HG02938 (cell line): ENCODE data around the gene SLC6A4.

Source experiments
- ATAC-seq: cut with Tn5 transposase; IDR thresholded peaks from one replicate; pipeline ENCODE4 v1.9.1; 2021; ENCODE audit warnings: mild to moderate bottlenecking, moderate library complexity; ENCODE audit not compliant: unreplicated experiment

SLC6A4 gene

GRCh38 chr17:30235386-30236296 lies at the start of gene SLC6A4:
Gene SLC6A4 (minus strand): TSS chr17:30235697. CDS start chr17:30221958, 13,739 bp downstream.
- ATAC-seq, result no peak

GRCh38 chr17:30279156-30279555 lies 43.7 kb upstream of the SLC6A4 start:
- no peak for ATAC-seq

- no peak for ATAC-seq
Measured at GRCh38 chr17:30278032-30278431, 42.5 kb upstream of the SLC6A4 start.

GRCh38 chr17:30275911-30276310 lies 40.4 kb upstream of the SLC6A4 start:
- no peak for ATAC-seq

- ATAC-seq, result no peak
Measured at GRCh38 chr17:30274887-30275286, 39.4 kb upstream of the SLC6A4 start.

GRCh38 chr17:30273373-30273772 lies 37.9 kb upstream of the SLC6A4 start:
- ATAC-seq, result no peak

GRCh38 chr17:30271102-30271501 lies 35.6 kb upstream of the SLC6A4 start:
- no peak for ATAC-seq

GRCh38 chr17:30267625-30268024 lies 32.1 kb upstream of the SLC6A4 start:
- no peak for ATAC-seq

- ATAC-seq, result no peak
Measured at GRCh38 chr17:30263552-30264333, 28.2 kb upstream of the SLC6A4 start.

- ATAC-seq, result no peak
Measured at GRCh38 chr17:30256756-30257506, 21.4 kb upstream of the SLC6A4 start.

- ATAC-seq, result no peak
Measured at GRCh38 chr17:30254150-30254549, 18.7 kb upstream of the SLC6A4 start.

- ATAC-seq, result no peak
Measured at GRCh38 chr17:30253312-30253711, 17.8 kb upstream of the SLC6A4 start.

GRCh38 chr17:30251931-30252330 lies 16.4 kb upstream of the SLC6A4 start:
- no peak for ATAC-seq

GRCh38 chr17:30249460-30249859 lies 14.0 kb upstream of the SLC6A4 start:
- no peak for ATAC-seq

- no peak for ATAC-seq
Measured at GRCh38 chr17:30248786-30249185, 13.3 kb upstream of the SLC6A4 start.

- ATAC-seq, result no peak
Measured at GRCh38 chr17:30246460-30246859, 11.0 kb upstream of the SLC6A4 start.

- ATAC-seq, result no peak
Measured at GRCh38 chr17:30244853-30245385, 9.4 kb upstream of the SLC6A4 start.

- ATAC-seq, result no peak
Measured at GRCh38 chr17:30243568-30243967, 8.1 kb upstream of the SLC6A4 start.

- no peak for ATAC-seq
Measured at GRCh38 chr17:30243002-30243401, 7.5 kb upstream of the SLC6A4 start.

- ATAC-seq, result no peak
Measured at GRCh38 chr17:30241051-30241450, 5.6 kb upstream of the SLC6A4 start.

GRCh38 chr17:30240177-30240576 lies 4.7 kb upstream of the SLC6A4 start:
- ATAC-seq, result no peak
